Loucy (cell line): ENCODE measurements around the gene ATXN7L3.

ENCODE experiments used
- H2AFZ ChIP-seq: fragments of 200-600 bp; sonication (generic); 2 replicates; pipeline ENCODE4 v1.6.0; 2016; ENCODE audit warnings: antibody characterized with exemption, mild to moderate bottlenecking, low read length, moderate library complexity
- H3F3A ChIP-seq: fragments of 200-600 bp; 2 replicates; pipeline ENCODE4 v1.6.0; 2016; ENCODE audit warnings: antibody characterized with exemption, low read depth, mild to moderate bottlenecking
- H3K27me3 ChIP-seq: fragments of 200-600 bp; sonication (generic); 2 replicates; pipeline ENCODE4 v1.6.1; 2014; ENCODE audit warnings: low read length, mild to moderate bottlenecking; ENCODE audit not compliant: insufficient read depth, poor library complexity, severe bottlenecking
- H3K36me3 ChIP-seq: fragments of 200-600 bp; sonication (generic); 2 replicates; pipeline ENCODE4 v1.6.1; 2016; ENCODE audit warnings: low read length; ENCODE audit not compliant: insufficient read depth
- H3K4me1 ChIP-seq: fragments of 200-600 bp; sonication (generic); 2 replicates; pipeline ENCODE4 v1.5.1; 2014; ENCODE audit warnings: low read length, mild to moderate bottlenecking; ENCODE audit not compliant: insufficient read depth, poor library complexity, severe bottlenecking
- H3K4me2 ChIP-seq: fragments of 200-600 bp; sonication (generic); 2 replicates; pipeline ENCODE4 v1.6.0; 2014; ENCODE audit warnings: antibody characterized with exemption, low read length, low read depth, mild to moderate bottlenecking; ENCODE audit not compliant: poor library complexity, severe bottlenecking
- H3K4me3 ChIP-seq: fragments of 200-600 bp; sonication (generic); 2 replicates; pipeline ENCODE4 v1.5.1; 2014; ENCODE audit warnings: low read length, mild to moderate bottlenecking, mixed read lengths; ENCODE audit not compliant: poor library complexity, severe bottlenecking
- H3K79me2 ChIP-seq: fragments of 200-600 bp; sonication (generic); 2 replicates; pipeline ENCODE4 v1.6.1; 2014; ENCODE audit warnings: low read length; ENCODE audit not compliant: insufficient read depth
- H3K9ac ChIP-seq: fragments of 200-600 bp; sonication (generic); 2 replicates; pipeline ENCODE4 v1.6.0; 2014; ENCODE audit warnings: mild to moderate bottlenecking, low read depth, low read length, moderate library complexity; ENCODE audit not compliant: poor library complexity, severe bottlenecking
- H3K9me2 ChIP-seq: fragments of 200-600 bp; sonication (generic); replicated peaks from 2 replicates; pipeline ENCODE4 v1.6.1; 2016; ENCODE audit warnings: low read depth, low read length, mixed read lengths
- H3K9me3 ChIP-seq: fragments of 200-600 bp; sonication (generic); 2 replicates; pipeline ENCODE4 v1.6.1; 2014; ENCODE audit warnings: mild to moderate bottlenecking, antibody characterized with exemption, low read length, low read depth; ENCODE audit not compliant: insufficient read depth
- H4K20me1 ChIP-seq: fragments of 200-600 bp; sonication (generic); 2 replicates; pipeline ENCODE4 v1.6.0; 2014; ENCODE audit warnings: antibody characterized with exemption, low read length, mild to moderate bottlenecking; ENCODE audit not compliant: insufficient read depth, poor library complexity, severe bottlenecking
- EZH2phosphoT487 ChIP-seq: fragments of 200-600 bp; IDR thresholded peaks from 2 replicates; pipeline ENCODE4 v1.6.1; 2018; ENCODE audit warnings: antibody characterized with exemption, mild to moderate bottlenecking, moderate library complexity, borderline replicate concordance
- TF ChIP-seq, protein P1 (sequence below): fragments of 200-600 bp; sonication (generic); conservative IDR thresholded peaks from 2 replicates; pipeline ENCODE4 v1.5.1; 2014; ENCODE audit warnings: mild to moderate bottlenecking, antibody characterized with exemption, low read length

Gene ATXN7L3

DNA sequence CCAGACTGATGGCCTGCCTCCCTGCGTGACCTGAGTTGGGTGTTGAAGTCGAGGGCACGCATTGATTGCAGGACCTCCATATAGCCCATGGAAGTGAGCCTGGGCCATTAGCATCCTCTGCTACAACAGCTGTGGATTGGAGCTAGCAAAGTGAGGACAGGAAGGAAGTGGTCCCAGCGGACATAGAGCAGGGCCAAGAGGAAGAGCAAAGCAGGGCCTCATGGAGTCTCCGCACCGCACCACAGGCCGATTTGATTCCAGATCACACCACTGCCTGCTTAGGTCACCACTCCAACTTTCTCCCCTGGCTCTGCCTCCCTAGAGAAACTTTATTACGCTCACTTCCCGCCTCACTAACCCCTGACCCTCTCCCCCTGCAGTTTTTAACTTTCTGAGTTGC, 30.5 kb upstream of the ATXN7L3 start:
- Histone ChIP-seq H3K9me2 (no peaks in the 10 kb centered on the region), H3K36me3 (no peaks in the 10 kb centered on the region)

DNA sequence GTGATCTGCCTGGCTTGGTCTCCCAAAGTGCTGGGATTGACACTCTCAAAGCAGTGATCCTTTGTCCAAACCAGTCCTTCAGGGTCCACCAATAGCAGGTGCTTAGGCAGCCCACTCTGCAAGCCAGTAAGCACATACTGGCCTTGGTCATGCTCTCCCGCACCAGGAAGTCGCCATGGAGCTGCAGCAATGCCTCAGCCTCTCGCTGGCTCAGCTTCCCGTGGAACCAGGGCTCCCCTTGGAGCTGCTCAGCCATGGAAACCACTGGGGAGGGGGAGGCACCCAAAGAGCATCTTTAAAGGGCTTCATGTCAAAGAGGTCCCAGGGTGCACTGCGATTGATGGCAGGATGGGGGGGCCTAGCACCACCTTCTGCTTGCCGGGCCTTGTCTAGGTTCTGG, 29.4 kb upstream of the ATXN7L3 start:
- no peaks in the 10 kb centered on the region for H3K4me1 ChIP-seq
- H3K4me2 ChIP-seq, result no peak overlapping the region
- H2AFZ ChIP-seq, result no peak overlapping the region
- no peaks in the 10 kb centered on the region for H4K20me1 ChIP-seq
- H3K9me2 ChIP-seq, result no peaks in the 10 kb centered on the region
- no peaks in the 10 kb centered on the region for H3F3A ChIP-seq
- TF ChIP-seq, protein P1, sequence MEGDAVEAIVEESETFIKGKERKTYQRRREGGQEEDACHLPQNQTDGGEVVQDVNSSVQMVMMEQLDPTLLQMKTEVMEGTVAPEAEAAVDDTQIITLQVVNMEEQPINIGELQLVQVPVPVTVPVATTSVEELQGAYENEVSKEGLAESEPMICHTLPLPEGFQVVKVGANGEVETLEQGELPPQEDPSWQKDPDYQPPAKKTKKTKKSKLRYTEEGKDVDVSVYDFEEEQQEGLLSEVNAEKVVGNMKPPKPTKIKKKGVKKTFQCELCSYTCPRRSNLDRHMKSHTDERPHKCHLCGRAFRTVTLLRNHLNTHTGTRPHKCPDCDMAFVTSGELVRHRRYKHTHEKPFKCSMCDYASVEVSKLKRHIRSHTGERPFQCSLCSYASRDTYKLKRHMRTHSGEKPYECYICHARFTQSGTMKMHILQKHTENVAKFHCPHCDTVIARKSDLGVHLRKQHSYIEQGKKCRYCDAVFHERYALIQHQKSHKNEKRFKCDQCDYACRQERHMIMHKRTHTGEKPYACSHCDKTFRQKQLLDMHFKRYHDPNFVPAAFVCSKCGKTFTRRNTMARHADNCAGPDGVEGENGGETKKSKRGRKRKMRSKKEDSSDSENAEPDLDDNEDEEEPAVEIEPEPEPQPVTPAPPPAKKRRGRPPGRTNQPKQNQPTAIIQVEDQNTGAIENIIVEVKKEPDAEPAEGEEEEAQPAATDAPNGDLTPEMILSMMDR, result no peak
- no peak for TF ChIP-seq EZH2phosphoT487
- no peak overlapping the region for H3K9ac ChIP-seq
- H3K9me3 ChIP-seq, result no peaks in the 10 kb centered on the region
- no peaks in the 10 kb centered on the region for H3K36me3 ChIP-seq
- H3K27me3 ChIP-seq, result no peaks in the 10 kb centered on the region
- no peaks in the 10 kb centered on the region for H3K79me2 ChIP-seq
- no peak overlapping the region for H3K4me3 ChIP-seq

More for the DNA sequence above, 30.5 kb upstream of the ATXN7L3 start:
- Histone ChIP-seq H3K9me3 (no peaks in the 10 kb centered on the region), H4K20me1 (no peaks in the 10 kb centered on the region), H3K4me2 (no peak overlapping the region), H3F3A (no peaks in the 10 kb centered on the region), H3K9ac (no peak overlapping the region), H2AFZ (no peak overlapping the region), H3K4me1 (no peaks in the 10 kb centered on the region), H3K27me3 (no peaks in the 10 kb centered on the region), H3K4me3 (no peak overlapping the region), H3K79me2 (no peaks in the 10 kb centered on the region)
- TF ChIP-seq, protein P1, result no peak
- no peak for TF ChIP-seq EZH2phosphoT487

DNA sequence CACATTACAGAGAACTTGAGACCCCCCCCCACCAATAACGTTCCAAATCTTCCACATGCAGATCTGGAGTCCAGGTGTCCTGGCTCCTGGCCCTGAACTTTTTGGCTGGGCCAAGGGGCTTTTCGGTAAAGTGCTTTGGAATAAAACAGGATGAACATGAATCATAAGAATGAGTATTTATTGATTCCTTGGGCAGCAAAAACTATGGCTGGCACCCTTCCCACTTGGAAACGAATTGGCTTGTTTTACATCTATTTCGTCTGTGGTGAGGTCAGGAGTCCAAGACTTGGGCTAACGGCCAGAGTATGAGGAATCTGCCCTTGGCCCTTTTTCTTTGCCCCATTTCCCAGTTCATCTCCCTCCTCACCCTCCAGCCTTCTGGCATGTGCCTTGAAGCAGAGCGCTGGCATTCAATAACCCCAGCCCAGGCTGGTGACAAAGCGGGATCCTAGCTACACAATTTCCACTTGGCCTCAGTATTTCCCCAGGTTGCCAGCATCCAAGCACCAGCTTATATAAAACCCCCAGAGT, 23.9 kb upstream of the ATXN7L3 start:
- Histone ChIP-seq H3K79me2 (peaks cover 26% of the 10 kb centered on the region), H3K4me3 (no peak overlapping the region), H3K4me2 (no peak overlapping the region), H3F3A (no peaks in the 10 kb centered on the region), H3K9ac (no peak overlapping the region), H2AFZ (no peak overlapping the region), H3K27me3 (peaks cover 5% of the 10 kb centered on the region), H3K9me3 (no peaks in the 10 kb centered on the region), H4K20me1 (no peaks in the 10 kb centered on the region), H3K9me2 (no peaks in the 10 kb centered on the region), H3K4me1 (peaks cover 10% of the 10 kb centered on the region), H3K36me3 (no peaks in the 10 kb centered on the region)
- no peak for TF ChIP-seq EZH2phosphoT487
- TF ChIP-seq, protein P1, result no peak
